ENCODE measurements around the gene BHLHA15. TPM values are rescaled to one million over a fixed set of nuclear protein-coding genes. Genes with fewer than 3 reads are reported as not detected.

BHLHA15 gene
- total RNA-seq, 2 donors from 2014 or later: not detected

DNA sequence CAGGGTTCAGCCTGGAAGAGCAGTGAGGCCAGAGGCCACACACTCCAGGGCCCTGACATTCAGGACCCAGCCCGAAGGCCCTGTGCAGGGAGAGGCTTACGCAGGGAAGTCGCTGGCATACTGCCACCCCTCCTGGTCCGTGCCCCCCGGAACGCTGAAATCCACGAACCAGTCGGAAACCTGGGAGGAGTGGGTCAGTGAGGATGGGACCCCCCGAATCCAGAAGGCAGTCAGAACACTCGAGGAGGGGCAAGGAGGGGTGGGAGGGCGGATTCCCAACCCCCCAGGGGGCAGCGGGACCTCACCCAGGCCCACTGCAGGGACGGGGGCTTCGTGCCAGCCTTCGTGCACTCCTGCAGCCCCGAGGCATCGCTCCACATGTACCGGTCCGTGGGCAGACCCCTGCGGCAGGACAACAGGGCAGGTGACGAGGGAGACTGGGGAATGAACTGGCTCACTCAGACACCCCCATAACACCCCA lies 13.5 kb downstream of the BHLHA15 start:
- peaks cover 30% of the 10 kb centered on the region for H3K36me3 ChIP-seq

DNA sequence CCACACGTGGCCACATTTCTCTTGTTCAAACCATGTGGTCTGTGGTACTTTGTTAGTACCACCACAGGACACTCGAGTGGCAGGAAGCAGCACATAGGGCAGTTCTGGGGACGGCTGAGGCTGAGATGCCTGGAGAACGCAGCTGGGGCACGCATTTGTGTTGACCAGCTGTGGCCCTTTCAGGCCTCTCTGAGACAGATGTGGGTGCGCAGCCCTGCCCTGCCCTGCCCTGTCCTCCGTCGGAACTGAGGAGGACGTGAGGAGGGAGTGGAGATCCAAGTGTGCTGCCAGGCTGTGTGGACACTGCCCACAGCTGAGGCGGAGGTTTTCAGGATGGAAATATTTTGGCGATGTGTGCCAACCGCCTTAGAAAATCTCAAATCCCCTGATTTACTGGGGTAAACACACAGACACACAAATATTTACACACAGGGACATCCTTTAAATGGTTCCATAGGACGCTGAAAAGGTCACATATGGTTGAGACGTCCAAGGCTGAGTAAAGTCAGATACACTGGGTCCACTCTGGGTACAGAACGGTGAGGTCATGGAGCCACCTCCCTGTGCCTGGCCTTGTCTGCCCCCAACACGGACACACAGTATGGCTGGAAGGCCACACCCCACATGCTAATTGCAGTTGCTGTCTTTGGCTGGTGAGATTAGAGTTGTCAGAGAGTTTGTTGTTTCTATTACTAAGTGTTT lies 14.8 kb downstream of the BHLHA15 start:
- DNase-seq (ENCODE audit: low spot score) (no peak), ATAC-seq (ENCODE audit: insufficient number of reproducible peaks, low FRiP score, low read depth) (no peak)
- Histone ChIP-seq H3K27ac (no peak overlapping the region), H3K36me3 (peaks cover 30% of the 10 kb centered on the region), H3K27me3 (replicated peaks; ENCODE audit: insufficient read depth) (no peaks in the 10 kb centered on the region), H3K4me3 (no peak overlapping the region), H3K9me3 (no peaks in the 10 kb centered on the region), H3K4me1 (ENCODE audit: control insufficient read depth in 1 of 2, low read depth in 2 of 2) (no peaks in the 10 kb centered on the region)
- TF ChIP-seq, protein P1, sequence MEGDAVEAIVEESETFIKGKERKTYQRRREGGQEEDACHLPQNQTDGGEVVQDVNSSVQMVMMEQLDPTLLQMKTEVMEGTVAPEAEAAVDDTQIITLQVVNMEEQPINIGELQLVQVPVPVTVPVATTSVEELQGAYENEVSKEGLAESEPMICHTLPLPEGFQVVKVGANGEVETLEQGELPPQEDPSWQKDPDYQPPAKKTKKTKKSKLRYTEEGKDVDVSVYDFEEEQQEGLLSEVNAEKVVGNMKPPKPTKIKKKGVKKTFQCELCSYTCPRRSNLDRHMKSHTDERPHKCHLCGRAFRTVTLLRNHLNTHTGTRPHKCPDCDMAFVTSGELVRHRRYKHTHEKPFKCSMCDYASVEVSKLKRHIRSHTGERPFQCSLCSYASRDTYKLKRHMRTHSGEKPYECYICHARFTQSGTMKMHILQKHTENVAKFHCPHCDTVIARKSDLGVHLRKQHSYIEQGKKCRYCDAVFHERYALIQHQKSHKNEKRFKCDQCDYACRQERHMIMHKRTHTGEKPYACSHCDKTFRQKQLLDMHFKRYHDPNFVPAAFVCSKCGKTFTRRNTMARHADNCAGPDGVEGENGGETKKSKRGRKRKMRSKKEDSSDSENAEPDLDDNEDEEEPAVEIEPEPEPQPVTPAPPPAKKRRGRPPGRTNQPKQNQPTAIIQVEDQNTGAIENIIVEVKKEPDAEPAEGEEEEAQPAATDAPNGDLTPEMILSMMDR (IDR thresholded peaks at IDR 0.05): no peak

More for the DNA sequence above, 13.5 kb downstream of the BHLHA15 start:
- Histone ChIP-seq H3K4me1 (ENCODE audit: control insufficient read depth in 1 of 2, low read depth in 2 of 2) (no peaks in the 10 kb centered on the region), H3K27ac (no peak overlapping the region), H3K27me3 (replicated peaks; ENCODE audit: insufficient read depth) (no peaks in the 10 kb centered on the region), H3K9me3 (no peaks in the 10 kb centered on the region), H3K4me3 (no peak overlapping the region)
- TF ChIP-seq, protein P1 (IDR thresholded peaks at IDR 0.05): no peak
- no peak for ATAC-seq (ENCODE audit: insufficient number of reproducible peaks, low FRiP score, low read depth)
- DNase-seq (ENCODE audit: low spot score): no peak

DNA sequence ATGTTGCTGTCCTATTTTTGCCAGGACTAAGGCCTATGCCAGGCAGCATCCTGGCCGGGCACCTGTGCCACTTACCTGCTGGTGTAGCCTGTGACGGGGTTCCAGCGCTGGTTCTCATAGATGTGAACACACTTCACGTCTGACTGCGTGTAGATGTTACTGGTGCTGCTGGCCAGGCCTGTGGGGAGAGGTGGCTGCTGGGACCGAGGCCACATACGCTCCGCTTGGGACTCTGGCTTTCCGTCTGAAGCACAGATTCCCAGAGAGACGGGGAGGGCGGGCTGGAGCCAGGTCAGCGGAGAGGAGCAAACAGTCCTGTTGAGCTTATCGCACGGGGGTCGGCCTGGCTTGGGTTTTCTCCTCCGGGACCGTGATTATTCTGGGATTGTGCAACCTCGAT lies 16.7 kb downstream of the BHLHA15 start:
- H3K4me3 ChIP-seq: no peak overlapping the region
- H3K36me3 ChIP-seq: peaks cover 16% of the 10 kb centered on the region
- ATAC-seq (ENCODE audit: insufficient number of reproducible peaks, low FRiP score, low read depth) (no peak), DNase-seq (ENCODE audit: low spot score) (no peak)
- no peaks in the 10 kb centered on the region for H3K4me1 ChIP-seq (ENCODE audit: control insufficient read depth in 1 of 2, low read depth in 2 of 2)
- H3K27me3 ChIP-seq (replicated peaks; ENCODE audit: insufficient read depth): no peaks in the 10 kb centered on the region
- H3K27ac ChIP-seq: no peak overlapping the region
- H3K9me3 ChIP-seq: no peaks in the 10 kb centered on the region
- TF ChIP-seq, protein P1 (IDR thresholded peaks at IDR 0.05): no peak

DNA sequence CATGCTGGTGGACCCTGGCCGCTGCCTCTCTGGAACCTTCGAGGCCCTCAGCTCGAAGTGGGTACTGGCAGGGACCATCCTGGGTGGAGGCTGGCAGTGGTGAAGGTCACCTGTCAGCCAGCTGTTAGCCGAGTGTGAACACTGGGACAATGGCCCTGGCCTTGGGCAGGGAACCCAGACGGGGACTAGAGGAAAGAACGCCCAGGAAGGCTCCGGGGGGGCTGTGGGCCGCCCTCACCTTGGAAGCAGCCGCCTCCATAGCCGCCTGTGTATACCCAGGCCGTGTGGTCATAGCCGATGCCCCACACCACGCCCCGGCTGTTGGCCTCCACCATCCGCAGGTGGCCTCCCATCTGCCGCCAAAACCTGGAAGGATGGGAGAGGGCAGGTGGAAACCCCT lies 17.6 kb downstream of the BHLHA15 start:
- no peak for DNase-seq (ENCODE audit: low spot score)
- H3K36me3 ChIP-seq: peaks cover 21% of the 10 kb centered on the region

DNA sequence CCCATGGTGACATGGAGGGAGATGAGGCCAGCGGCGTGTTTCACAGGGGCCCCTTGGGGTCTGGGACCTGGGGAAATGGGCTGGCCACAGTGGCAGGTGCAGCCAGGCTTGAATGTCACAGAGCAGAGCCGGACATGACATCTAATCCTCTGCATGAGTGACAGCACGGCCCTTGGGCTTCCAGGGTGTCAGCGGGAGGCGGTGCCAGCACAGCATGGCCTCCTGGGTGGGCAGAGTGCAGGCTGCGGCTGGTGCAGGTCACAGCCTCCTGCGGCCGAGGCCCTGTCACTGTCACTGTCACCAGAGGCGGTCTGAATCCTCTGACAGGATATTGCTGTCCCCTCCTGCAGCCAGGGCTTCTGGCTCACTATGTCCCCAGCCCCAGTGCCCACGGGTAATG lies 18.2 kb downstream of the BHLHA15 start:
- TF ChIP-seq, protein P1 (IDR thresholded peaks at IDR 0.05): no peak
- no peak for DNase-seq (ENCODE audit: low spot score)
- no peak for ATAC-seq (ENCODE audit: insufficient number of reproducible peaks, low FRiP score, low read depth)
- no peak overlapping the region for H3K4me3 ChIP-seq
- H3K36me3 ChIP-seq: peaks cover 19% of the 10 kb centered on the region
- no peaks in the 10 kb centered on the region for H3K9me3 ChIP-seq
- no peak overlapping the region for H3K27ac ChIP-seq
- H3K4me1 ChIP-seq (ENCODE audit: control insufficient read depth in 1 of 2, low read depth in 2 of 2): no peaks in the 10 kb centered on the region
- no peaks in the 10 kb centered on the region for H3K27me3 ChIP-seq (replicated peaks; ENCODE audit: insufficient read depth)

More for the DNA sequence above, 17.6 kb downstream of the BHLHA15 start:
- H3K27ac ChIP-seq: no peak overlapping the region
- no peak for ATAC-seq (ENCODE audit: insufficient number of reproducible peaks, low FRiP score, low read depth)
- no peaks in the 10 kb centered on the region for H3K9me3 ChIP-seq
- H3K27me3 ChIP-seq (replicated peaks; ENCODE audit: insufficient read depth): no peaks in the 10 kb centered on the region
- TF ChIP-seq, protein P1 (IDR thresholded peaks at IDR 0.05): no peak
- no peak overlapping the region for H3K4me3 ChIP-seq
- H3K4me1 ChIP-seq (ENCODE audit: control insufficient read depth in 1 of 2, low read depth in 2 of 2): no peaks in the 10 kb centered on the region

Measured in thoracic aorta (tissue), 2 donors.